H9 (cell line): ENCODE measurements around the gene PLXNA1. TPM values are rescaled to one million over a fixed set of nuclear protein-coding genes. Genes with fewer than 3 reads are reported as not detected.

Experiments used
- DNase-seq: peaks from one replicate; pipeline ENCODE4 v3.0.0-alpha.2; 2017
- H2AFZ ChIP-seq: one replicate; pipeline ENCODE4 v1.6.1; 2013; ENCODE audit warnings: mild to moderate bottlenecking, low read length, control low read depth, moderate library complexity
- H2AK5ac ChIP-seq: 2 replicates; pipeline ENCODE4 v1.6.1; 2013; ENCODE audit warnings: low read length, control low read depth, mixed read lengths; ENCODE audit not compliant: insufficient read length
- H2BK120ac ChIP-seq: one replicate; pipeline ENCODE4 v1.6.1; 2013; ENCODE audit warnings: low read depth, mild to moderate bottlenecking, low read length, control low read depth, inconsistent platforms; ENCODE audit not compliant: poor library complexity, severe bottlenecking
- H2BK12ac ChIP-seq: 2 replicates; pipeline ENCODE4 v1.6.1; 2013; ENCODE audit warnings: low read length, control low read depth, mixed read lengths, low read depth; ENCODE audit not compliant: insufficient read length
- H2BK15ac ChIP-seq: 2 replicates; pipeline ENCODE4 v1.6.1; 2013; ENCODE audit warnings: low read depth, low read length, control low read depth
- H2BK20ac ChIP-seq: one replicate; pipeline ENCODE4 v1.6.1; 2013; ENCODE audit warnings: low read depth, mild to moderate bottlenecking, low read length, control low read depth, inconsistent platforms; ENCODE audit not compliant: poor library complexity, severe bottlenecking
- H2BK5ac ChIP-seq: 2 replicates; pipeline ENCODE4 v1.6.1; 2013; ENCODE audit warnings: low read length, control low read depth, mixed read lengths; ENCODE audit not compliant: insufficient read length
- H3K14ac ChIP-seq: 2 replicates; pipeline ENCODE4 v1.6.1; 2013; ENCODE audit warnings: low read length, control low read depth; ENCODE audit not compliant: insufficient read depth
- H3K18ac ChIP-seq: 2 replicates; pipeline ENCODE4 v1.6.1; 2013; ENCODE audit warnings: low read depth, mild to moderate bottlenecking, mixed read lengths, low read length, control low read depth; ENCODE audit not compliant: insufficient read length
- H3K23ac ChIP-seq: 2 replicates; pipeline ENCODE4 v1.6.1; 2013; ENCODE audit warnings: low read length, control low read depth, mixed read lengths, low read depth; ENCODE audit not compliant: insufficient read length
- H3K23me2 ChIP-seq: 2 replicates; pipeline ENCODE4 v1.6.1; 2013; ENCODE audit warnings: low read depth, mild to moderate bottlenecking, mixed read lengths, low read length, control low read depth; ENCODE audit not compliant: insufficient read length, poor library complexity, severe bottlenecking
- H3K27ac ChIP-seq: 2 replicates; pipeline ENCODE4 v1.5.1; 2013; ENCODE audit warnings: low read length, control low read depth, mixed read lengths, low read depth; ENCODE audit not compliant: insufficient read length
- H3K27me3 ChIP-seq: 2 replicates; pipeline ENCODE4 v1.6.1; 2013; ENCODE audit warnings: low read length, control low read depth, inconsistent platforms; ENCODE audit not compliant: insufficient read depth
- H3K4ac ChIP-seq: 2 replicates; pipeline ENCODE4 v1.6.1; 2013; ENCODE audit warnings: low read depth, mild to moderate bottlenecking, control low read depth, inconsistent platforms, low read length, moderate library complexity
- H3K4me1 ChIP-seq: 2 replicates; pipeline ENCODE4 v1.6.1; 2013; ENCODE audit warnings: low read length, control low read depth, inconsistent platforms; ENCODE audit not compliant: insufficient read depth
- H3K4me2 ChIP-seq: 2 replicates; pipeline ENCODE4 v1.6.1; 2013; ENCODE audit warnings: low read length, control low read depth, mixed read lengths; ENCODE audit not compliant: insufficient read length, insufficient read depth
- H3K56ac ChIP-seq: 2 replicates; pipeline ENCODE4 v1.6.1; 2013; ENCODE audit warnings: low read depth, mild to moderate bottlenecking, mixed read lengths, low read length, control low read depth; ENCODE audit not compliant: insufficient read length
- H3K79me1 ChIP-seq: 2 replicates; pipeline ENCODE4 v1.6.1; 2013; ENCODE audit warnings: low read depth, mild to moderate bottlenecking, moderate library complexity, low read length, control low read depth, inconsistent platforms; ENCODE audit not compliant: insufficient read depth, poor library complexity, severe bottlenecking
- H3K79me2 ChIP-seq: 2 replicates; pipeline ENCODE4 v1.6.1; 2013; ENCODE audit warnings: low read length, control low read depth, inconsistent platforms; ENCODE audit not compliant: insufficient read depth
- H3K9ac ChIP-seq: 2 replicates; pipeline ENCODE4 v1.6.1; 2013; ENCODE audit warnings: low read length, control low read depth, mixed read lengths; ENCODE audit not compliant: insufficient read length; ENCODE audit errors: extremely low read depth
- H3K9me3 ChIP-seq: one replicate; pipeline ENCODE4 v1.6.1; 2013; ENCODE audit warnings: low read depth, low read length, inconsistent platforms; ENCODE audit not compliant: control insufficient read depth
- H3T11ph ChIP-seq: one replicate; pipeline ENCODE4 v1.6.1; 2013; ENCODE audit warnings: mild to moderate bottlenecking, low read length, control low read depth, inconsistent platforms
- H4K20me1 ChIP-seq: one replicate; pipeline ENCODE4 v1.6.1; 2013; ENCODE audit not compliant: control insufficient read depth, insufficient read length, insufficient read depth
- H4K5ac ChIP-seq: 2 replicates; pipeline ENCODE4 v1.6.1; 2013; ENCODE audit warnings: low read depth, mild to moderate bottlenecking, mixed read lengths, low read length, control low read depth; ENCODE audit not compliant: insufficient read length
- H4K8ac ChIP-seq: replicated peaks from 2 replicates; pipeline ENCODE4 v1.6.1; 2013; ENCODE audit warnings: low read length, control low read depth, mixed read lengths, low read depth; ENCODE audit not compliant: insufficient read length
- H4K91ac ChIP-seq: 2 replicates; pipeline ENCODE4 v1.6.1; 2013; ENCODE audit warnings: low read depth, mild to moderate bottlenecking, moderate library complexity, mixed read lengths, low read length, control low read depth; ENCODE audit not compliant: insufficient read length
- H3K27ac Mint-ChIP-seq, 3 experiments: 2 replicates in 2 of 3; 3 replicates in 1 of 3; pipeline ENCODE4 v1.8.0; 2020 to 2021; ENCODE audit warnings: mixed read lengths in 3 of 3, mild to moderate bottlenecking in 1 of 3, moderate library complexity in 1 of 3
- H3K27me3 Mint-ChIP-seq: 2 replicates; pipeline ENCODE4 v1.8.0; 2021; ENCODE audit warnings: low read depth, mild to moderate bottlenecking, moderate library complexity, mixed read lengths
- H3K36me3 Mint-ChIP-seq, 3 experiments: 2 replicates in 2 of 3; 3 replicates in 1 of 3; pipeline ENCODE4 v1.8.0; 2020 to 2021; ENCODE audit warnings: low read depth in 3 of 3, mixed read lengths in 3 of 3; ENCODE audit not compliant: insufficient read depth in 1 of 3
- H3K4me1 Mint-ChIP-seq, 2 experiments: 2 replicates each; pipeline ENCODE4 v1.8.0; 2020; ENCODE audit warnings: mixed read lengths in 2 of 2
- H3K4me3 Mint-ChIP-seq, 2 experiments: 2 replicates in 1 of 2; 3 replicates in 1 of 2; pipeline ENCODE4 v1.8.0; 2020 to 2021; ENCODE audit warnings: mild to moderate bottlenecking in 2 of 2, mixed read lengths in 2 of 2, moderate library complexity in 1 of 2
- H3K9me3 Mint-ChIP-seq, 2 experiments: 2 replicates in 1 of 2; 3 replicates in 1 of 2; pipeline ENCODE4 v1.8.0; 2020; ENCODE audit warnings: mild to moderate bottlenecking in 2 of 2, mixed read lengths in 2 of 2, moderate library complexity in 1 of 2
- WGBS: extraction: QIAGEN DNeasy Blood & Tissue Kit; methylation state at CpG from one replicate; pipeline ENCODE4 v1.1.7; 2013; ENCODE audit warnings: missing lambda C conversion rate, low lambda C conversion rate, mixed read lengths; ENCODE audit not compliant: insufficient read length; ENCODE audit errors: extremely low coverage; 5-methylcytosine and 5-hydroxymethylcytosine counted together
- total RNA-seq: library from RNA; stranded (reverse); gene quantifications from 2 replicates; pipeline ENCODE4 v1.2.1, GENCODE V29; 2021
- TF ChIP-seq, protein P1 (sequence below): fragments of 200-600 bp; sonication (generic); conservative IDR thresholded peaks from 3 replicates; pipeline ENCODE4 v1.8.0; 2021; ENCODE audit warnings: antibody characterized with exemption, mild to moderate bottlenecking

PLXNA1 gene
- total RNA-seq, 1 experiment from 2014 or later: 42.1 TPM

DNA sequence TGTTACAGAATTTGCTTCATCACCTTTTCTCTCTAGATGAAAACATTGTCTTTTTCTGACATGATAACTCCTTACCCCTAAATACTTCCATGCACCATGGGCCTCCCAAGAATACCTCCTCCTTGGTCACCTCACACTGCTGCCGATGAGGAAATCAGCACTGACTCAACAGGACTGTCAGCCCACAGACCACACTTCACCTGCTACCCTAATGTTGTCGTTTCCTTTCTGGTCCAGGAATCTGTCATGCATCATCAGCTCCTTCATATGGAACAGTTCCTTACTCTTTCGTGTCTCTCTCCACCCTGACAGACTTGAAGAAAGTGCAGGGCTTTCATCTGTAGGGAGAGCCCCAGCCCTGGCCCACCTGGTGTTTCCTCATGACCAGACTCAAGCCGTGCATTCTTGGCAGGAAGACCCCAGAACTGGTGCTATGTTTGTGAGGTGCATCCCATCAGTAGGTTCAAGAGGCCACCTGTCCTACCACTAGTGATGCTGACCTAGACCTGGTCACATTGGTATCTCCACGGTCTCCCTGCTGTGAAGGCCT is 41.1 kb upstream of the PLXNA1 start:
- TF ChIP-seq, protein P1, sequence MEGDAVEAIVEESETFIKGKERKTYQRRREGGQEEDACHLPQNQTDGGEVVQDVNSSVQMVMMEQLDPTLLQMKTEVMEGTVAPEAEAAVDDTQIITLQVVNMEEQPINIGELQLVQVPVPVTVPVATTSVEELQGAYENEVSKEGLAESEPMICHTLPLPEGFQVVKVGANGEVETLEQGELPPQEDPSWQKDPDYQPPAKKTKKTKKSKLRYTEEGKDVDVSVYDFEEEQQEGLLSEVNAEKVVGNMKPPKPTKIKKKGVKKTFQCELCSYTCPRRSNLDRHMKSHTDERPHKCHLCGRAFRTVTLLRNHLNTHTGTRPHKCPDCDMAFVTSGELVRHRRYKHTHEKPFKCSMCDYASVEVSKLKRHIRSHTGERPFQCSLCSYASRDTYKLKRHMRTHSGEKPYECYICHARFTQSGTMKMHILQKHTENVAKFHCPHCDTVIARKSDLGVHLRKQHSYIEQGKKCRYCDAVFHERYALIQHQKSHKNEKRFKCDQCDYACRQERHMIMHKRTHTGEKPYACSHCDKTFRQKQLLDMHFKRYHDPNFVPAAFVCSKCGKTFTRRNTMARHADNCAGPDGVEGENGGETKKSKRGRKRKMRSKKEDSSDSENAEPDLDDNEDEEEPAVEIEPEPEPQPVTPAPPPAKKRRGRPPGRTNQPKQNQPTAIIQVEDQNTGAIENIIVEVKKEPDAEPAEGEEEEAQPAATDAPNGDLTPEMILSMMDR: no peak

More for the DNA sequence above, 41.1 kb upstream of the PLXNA1 start:
- Mint-ChIP-seq H3K36me3 (no peaks in the 10 kb centered on the region; a peak in 1 of 7 replicates), H3K27me3 (no peaks in the 10 kb centered on the region), H3K4me1 (peaks cover 2 to 12% of the 10 kb centered on the region in 2 experiments; a peak in 3 of 4 replicates), H3K4me3 (no peak overlapping the region), H3K27ac (no peak overlapping the region), H3K9me3 (no peaks in the 10 kb centered on the region)
- Histone ChIP-seq H2BK120ac (no peak overlapping the region), H3K79me1 (no peaks in the 10 kb centered on the region), H4K5ac (no peak overlapping the region), H3K23ac (no peak overlapping the region), H3K14ac (no peak overlapping the region; the same call in 1 of the 2 replicates), H3K27ac (no peak overlapping the region), H4K20me1 (no peaks in the 10 kb centered on the region), H3K4ac (no peak overlapping the region), H3K9me3 (no peaks in the 10 kb centered on the region), H2BK15ac (no peak overlapping the region), H2BK12ac (no peak overlapping the region), H4K91ac (no peak overlapping the region), H4K8ac (no peak overlapping the region), H3K4me1 (no peaks in the 10 kb centered on the region), H3K9ac (no peak overlapping the region), H3K4me2 (no peak overlapping the region), H2BK20ac (no peak overlapping the region), H3K18ac (no peak overlapping the region), H2AK5ac (no peak overlapping the region), H3T11ph (no peak overlapping the region), H3K79me2 (no peaks in the 10 kb centered on the region), H2BK5ac (no peak overlapping the region), H3K27me3 (no peaks in the 10 kb centered on the region), H3K56ac (no peak overlapping the region), H2AFZ (no peak overlapping the region), H3K23me2 (no peaks in the 10 kb centered on the region)
- WGBS: no CpG with 5 or more reads among the region's 5 CpGs
- no peak for DNase-seq
